LNCaP clone FGC (cell line): ENCODE measurements around the gene OXLD1.

ENCODE experiments used
- DNase-seq: peaks from one replicate; pipeline ENCODE4 v3.0.0-alpha.2; 2011; ENCODE audit warnings: low read depth
- H3K4me3 ChIP-seq: 2 replicates; pipeline ENCODE4 v1.5.1; 2011; ENCODE audit warnings: mild to moderate bottlenecking, low read depth, low read length, control low read depth
- CTCF ChIP-seq: IDR thresholded peaks from 2 replicates; pipeline ENCODE4 v1.5.1; 2012; ENCODE audit warnings: mild to moderate bottlenecking; ENCODE audit not compliant: control insufficient read depth, insufficient read depth; ENCODE audit errors: extremely low read depth

The OXLD1 gene

GRCh38 chr17:81644976-81645952 is 21.1 kb downstream of the OXLD1 start:
- H3K4me3 ChIP-seq = no peak overlapping the region
- no peak for DNase-seq
- no peak for TF ChIP-seq CTCF

GRCh38 chr17:81644496-81644895 is 21.9 kb downstream of the OXLD1 start:
- no peak overlapping the region for H3K4me3 ChIP-seq
- no peak for DNase-seq
- no peak for TF ChIP-seq CTCF

GRCh38 chr17:81641825-81642489 is 24.4 kb downstream of the OXLD1 start:
- TF ChIP-seq CTCF = no peak
- H3K4me3 ChIP-seq = no peak overlapping the region
- no peak for DNase-seq

- H3K4me3 ChIP-seq = no peak overlapping the region
- DNase-seq = no peak
- TF ChIP-seq CTCF = no peak
Measured at GRCh38 chr17:81640011-81640410, 26.4 kb downstream of the OXLD1 start.

- H3K4me3 ChIP-seq = no peak overlapping the region
- no peak for TF ChIP-seq CTCF
- no peak for DNase-seq
Measured at GRCh38 chr17:81638683-81639082, 27.7 kb downstream of the OXLD1 start.

GRCh38 chr17:81636505-81637288 is 29.7 kb downstream of the OXLD1 start, which contains the start of the genes NPLOC4 and TSPAN10:
Gene NPLOC4, minus strand, starts transcription at chr17:81637112. Its CDS starts 182 bp downstream, at chr17:81636930.
Gene TSPAN10, plus strand, starts transcription at chr17:81637196. Its CDS starts 5,217 bp downstream, at chr17:81642413.
- no peak for TF ChIP-seq CTCF
- DNase-seq = peak; percentile 38
- peak within 1 kb of the TSS; percentile 99 for H3K4me3 ChIP-seq
